ENCODE measurements around the gene THADA.
"Not testable (repeated sequence)": the region's sequence is repeated elsewhere in the genome, so short reads cannot be mapped to it uniquely, and the experiment has no call there.

THADA gene, protein sequence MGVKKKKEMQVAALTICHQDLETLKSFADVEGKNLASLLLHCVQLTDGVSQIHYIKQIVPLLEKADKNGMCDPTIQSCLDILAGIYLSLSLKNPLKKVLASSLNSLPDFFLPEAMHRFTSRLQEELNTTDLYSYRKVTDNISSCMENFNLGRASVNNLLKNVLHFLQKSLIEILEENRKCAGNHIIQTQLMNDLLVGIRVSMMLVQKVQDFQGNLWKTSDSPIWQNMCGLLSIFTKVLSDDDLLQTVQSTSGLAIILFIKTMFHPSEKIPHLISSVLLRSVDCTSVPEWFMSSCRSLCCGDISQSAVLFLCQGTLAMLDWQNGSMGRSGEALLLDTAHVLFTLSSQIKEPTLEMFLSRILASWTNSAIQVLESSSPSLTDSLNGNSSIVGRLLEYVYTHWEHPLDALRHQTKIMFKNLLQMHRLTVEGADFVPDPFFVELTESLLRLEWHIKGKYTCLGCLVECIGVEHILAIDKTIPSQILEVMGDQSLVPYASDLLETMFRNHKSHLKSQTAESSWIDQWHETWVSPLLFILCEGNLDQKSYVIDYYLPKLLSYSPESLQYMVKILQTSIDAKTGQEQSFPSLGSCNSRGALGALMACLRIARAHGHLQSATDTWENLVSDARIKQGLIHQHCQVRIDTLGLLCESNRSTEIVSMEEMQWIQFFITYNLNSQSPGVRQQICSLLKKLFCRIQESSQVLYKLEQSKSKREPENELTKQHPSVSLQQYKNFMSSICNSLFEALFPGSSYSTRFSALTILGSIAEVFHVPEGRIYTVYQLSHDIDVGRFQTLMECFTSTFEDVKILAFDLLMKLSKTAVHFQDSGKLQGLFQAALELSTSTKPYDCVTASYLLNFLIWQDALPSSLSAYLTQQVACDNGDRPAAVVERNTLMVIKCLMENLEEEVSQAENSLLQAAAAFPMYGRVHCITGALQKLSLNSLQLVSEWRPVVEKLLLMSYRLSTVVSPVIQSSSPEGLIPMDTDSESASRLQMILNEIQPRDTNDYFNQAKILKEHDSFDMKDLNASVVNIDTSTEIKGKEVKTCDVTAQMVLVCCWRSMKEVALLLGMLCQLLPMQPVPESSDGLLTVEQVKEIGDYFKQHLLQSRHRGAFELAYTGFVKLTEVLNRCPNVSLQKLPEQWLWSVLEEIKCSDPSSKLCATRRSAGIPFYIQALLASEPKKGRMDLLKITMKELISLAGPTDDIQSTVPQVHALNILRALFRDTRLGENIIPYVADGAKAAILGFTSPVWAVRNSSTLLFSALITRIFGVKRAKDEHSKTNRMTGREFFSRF (N-terminal part only)

DNA sequence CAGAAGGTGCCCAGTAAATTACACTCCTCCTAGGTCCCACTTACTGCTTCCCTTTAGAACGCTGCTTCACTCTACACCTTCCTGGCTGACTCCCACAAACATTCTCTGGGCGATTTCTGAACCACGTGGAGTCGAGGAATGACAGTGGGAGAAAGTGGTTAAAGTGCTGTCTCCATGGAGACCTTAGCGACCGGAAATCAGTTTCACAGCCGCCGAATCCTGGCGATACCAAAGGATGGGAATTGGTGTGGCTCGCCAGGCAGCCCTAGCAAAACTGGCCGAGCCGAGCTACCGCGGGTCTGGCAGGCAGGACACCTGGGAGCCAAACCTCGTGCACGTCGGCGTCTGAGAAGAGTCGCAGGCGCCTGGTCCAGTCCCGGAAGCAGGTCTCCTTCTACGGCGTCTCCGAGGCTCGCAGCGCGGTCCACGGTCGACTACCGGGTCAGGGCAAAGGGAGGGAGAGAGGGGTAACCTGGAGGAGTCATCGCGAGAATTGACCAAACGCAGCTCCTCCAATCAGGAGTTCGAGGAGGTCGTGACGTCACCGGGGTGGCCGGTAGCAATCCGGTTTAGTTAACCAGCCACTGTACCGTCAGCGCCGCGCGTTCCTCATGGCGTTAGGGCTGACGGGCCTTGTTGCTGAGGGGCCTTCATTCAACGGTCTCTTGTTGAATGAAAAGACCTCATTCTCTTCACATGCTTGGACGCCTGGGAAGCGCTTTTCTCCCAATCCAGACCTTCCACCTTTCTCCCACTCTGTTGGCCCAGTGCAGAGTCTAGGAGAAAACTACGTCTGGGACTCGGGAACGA, at the start of gene THADA:
Gene THADA (minus strand): TSS at position 436 of the 810 bp plus-strand sequence. CDS start 3,646 bp downstream, outside the sequence.
- peak; percentile 67 to 99 (median 96) for DNase-seq

DNA sequence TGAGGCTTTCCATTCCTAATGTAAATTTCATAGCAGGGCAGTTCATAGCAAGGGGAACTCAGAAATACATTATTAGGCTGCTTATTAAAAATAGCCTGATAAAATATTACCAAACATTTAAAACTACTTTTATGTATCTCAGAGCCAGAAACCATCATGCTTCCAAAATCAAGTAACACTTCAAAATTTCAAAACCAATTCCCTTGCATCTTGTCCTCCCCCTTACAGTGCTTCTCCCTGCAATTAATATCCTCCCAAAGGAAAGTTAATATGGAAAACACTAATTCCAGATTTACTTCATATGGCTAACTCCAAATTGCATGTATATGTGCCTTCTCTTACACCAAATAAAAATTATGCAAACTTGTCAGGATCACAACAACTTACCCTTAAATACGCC, 47.8 kb upstream of the THADA start:
- no peak for DNase-seq

DNA sequence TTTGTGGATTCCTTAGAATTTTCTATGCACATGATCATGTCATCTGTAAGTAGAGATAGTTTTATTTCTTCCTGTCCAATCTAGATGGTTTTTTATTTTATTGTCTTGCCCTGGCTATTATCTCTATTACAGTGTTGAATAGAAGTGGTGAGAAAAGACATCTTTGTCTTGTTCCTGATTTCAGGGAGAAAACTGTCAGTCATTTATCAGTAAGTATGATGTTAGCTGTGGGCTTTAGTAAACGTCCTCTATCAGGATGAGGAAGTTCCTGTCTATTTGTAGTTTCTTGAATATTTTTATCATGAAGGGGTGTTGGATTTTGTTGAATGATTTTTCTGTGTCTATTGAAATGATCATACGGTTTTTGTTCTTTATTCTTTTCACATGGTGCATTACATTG, 46.5 kb upstream of the THADA start:
- no peak for DNase-seq

DNA sequence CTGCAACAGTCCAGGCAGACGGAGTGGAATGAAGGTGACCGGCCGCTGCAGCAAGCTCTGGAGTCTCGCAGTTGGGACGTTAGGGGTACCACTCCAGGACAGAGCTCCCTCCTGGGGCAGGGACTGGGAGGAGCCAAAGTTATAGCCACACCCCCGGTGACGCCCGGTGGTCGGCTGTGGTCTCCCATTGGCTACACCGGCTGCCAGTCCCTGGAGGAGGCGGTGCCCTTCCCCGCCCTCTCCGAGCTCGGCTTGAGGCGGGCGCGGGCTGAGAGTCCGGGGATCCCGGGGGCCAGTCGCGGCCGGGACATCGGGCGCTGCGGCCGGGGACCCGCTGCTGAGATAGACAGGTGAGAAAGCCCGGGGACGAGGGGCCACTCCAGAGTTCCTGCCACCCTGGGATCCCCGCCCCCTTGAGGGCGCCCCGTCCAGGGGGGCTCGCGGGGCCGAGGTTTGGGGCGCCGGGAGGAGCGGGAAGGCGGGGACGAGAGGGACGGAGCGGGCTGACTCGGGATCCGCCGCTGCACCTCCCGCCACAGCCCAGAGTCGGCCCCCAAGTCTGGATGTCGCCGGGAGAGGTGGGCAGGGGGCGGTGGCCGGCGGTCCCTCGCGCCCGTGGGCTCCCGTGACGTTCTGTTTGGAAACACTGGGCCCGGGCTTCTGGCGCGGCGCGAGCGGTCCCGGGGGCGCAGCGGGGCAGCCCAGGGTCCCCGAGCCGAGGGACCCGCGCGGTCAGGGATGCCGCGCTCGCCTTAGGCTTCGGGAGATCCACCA, 41.4 kb upstream of the THADA start, which contains the start of gene PLEKHH2:
Gene PLEKHH2 (plus strand): TSS at position 231 of the 774 bp plus-strand sequence. CDS start 7,414 bp downstream, outside the sequence.
- DNase-seq: peak; percentile 18 to 91 (median 76)

DNA sequence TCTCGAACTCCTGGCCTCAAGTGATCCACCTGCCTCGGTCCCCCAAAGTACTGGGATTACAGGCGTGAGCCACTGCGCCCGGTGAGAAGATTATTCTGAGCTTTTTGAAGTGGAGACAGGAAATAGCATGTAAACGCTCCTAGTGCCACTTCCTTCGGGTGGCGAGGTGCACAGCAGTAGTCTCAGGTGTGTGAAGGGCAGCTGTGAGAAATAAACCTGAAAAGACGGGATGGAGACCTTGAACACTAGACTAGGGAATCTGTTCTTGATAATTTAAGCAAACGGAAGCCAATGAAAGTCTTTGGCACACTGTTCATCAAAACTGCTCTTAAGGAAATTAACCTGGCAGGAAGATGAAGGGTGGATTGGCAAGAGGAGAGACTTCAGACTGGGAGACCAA, 40.8 kb upstream of the THADA start:
- DNase-seq: no peak

DNA sequence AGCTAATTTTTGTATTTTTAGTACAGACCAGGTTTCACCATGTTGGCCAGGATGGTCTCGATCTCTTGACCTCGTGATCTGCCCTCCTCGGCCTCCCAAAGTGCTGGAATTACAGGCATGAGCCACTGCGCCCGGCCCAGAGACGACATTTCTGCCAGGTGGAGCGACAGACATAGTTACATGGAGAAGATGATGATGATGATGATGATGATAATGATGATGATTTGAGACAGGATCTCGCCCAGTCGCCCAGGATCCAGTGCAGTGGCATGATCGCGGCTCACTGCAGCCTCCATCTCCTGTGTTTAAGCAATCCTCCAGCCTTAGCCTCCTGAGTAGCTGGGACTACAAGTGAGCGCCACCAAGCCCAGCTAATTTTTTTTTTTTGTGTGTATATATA, 40.3 kb upstream of the THADA start:
- DNase-seq: not testable (repeated sequence)

DNA sequence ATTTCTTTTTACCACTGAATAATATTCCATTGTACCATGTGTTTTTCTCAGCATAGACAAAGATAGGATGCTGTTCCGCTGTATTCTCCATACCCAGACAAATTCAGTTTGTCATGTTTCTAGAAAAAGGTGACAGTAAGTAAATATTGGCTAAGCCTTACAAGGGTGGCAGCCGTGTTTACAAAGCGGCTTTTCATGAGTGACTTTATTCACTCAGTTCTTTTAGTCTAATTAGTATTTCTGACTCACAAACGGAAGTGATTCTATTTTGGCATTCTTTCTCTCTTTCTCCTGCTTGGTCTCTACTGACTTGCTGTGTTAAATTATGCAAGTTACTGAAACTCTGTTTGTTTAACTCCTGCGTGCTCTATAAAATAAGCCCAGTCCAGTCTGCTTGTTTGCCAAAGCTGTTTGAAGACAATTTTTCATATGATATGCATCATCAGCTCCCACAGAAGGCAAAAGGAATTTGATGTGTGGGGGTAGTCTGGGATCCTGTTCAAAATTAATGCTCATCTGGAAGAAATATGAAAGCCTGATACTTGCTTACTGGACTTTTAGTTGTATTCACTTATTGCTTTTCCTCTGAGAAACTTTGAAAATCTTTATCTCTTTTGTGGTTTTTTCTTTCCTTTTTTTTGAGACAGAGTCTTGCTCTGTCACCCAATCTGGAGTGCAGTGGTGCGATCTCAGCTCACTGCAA, 38.9 kb upstream of the THADA start:
- peak in 1 of 56 donors; percentile 34 for DNase-seq

DNA sequence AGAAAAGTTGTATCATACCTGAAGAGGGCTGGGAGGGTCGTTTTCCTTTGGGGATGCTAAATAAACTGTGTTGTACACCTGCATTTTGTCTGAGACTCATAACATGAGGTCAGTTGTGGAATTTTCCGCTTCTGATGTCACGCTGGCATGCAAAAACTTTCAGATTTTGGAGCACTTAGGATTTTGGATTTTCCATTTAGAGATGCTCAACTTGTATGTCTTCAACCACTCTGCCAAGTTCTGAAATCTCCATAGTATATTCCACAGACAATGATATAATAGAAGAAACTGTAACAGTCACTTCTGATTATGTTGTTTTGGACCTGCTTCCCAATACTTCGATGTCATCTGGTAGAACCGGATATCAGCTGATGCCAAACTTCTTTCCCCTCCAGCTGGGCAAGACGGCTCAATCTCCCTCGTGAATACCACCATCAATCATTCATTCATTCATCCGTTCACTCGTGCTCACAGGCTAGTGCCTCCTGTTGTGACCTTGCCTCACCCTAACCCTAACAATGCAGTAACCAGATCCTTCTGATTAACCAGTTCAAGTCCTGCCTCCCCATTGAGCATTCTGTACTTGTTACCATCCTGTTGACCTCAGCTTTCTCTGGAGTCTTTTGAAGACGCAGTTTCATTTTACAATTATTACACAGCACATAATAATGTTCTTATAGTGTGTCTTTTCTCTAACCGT, 35.9 kb upstream of the THADA start:
- no peak for DNase-seq

DNA sequence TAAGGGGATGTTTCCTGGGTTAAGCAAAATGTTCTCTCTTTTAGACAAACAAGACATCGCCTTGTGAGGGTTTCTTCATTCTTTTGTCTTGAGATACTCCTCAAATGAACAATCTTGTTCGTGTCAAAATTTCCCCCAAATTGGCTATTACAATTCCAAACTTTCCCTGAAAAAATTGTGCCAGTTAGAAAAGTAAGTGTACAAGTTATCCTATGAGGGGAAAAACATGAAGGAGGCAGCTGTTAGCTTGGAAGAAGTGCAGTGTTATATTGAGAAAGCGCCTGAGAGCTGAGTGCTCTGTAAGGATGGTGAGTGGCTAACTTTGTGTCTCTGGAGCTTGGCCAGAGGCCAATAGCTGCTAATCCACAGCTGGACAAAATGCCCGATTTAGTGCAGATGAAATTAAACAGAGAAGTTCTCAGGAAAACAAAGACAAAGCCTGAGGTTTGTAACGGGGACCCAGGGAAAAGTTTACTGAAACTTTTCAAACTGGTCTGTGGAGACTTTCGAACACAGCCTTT, 27.2 kb upstream of the THADA start:
- peak in 3 of 56 donors; percentile 6 to 33 (median 17) for DNase-seq

DNA sequence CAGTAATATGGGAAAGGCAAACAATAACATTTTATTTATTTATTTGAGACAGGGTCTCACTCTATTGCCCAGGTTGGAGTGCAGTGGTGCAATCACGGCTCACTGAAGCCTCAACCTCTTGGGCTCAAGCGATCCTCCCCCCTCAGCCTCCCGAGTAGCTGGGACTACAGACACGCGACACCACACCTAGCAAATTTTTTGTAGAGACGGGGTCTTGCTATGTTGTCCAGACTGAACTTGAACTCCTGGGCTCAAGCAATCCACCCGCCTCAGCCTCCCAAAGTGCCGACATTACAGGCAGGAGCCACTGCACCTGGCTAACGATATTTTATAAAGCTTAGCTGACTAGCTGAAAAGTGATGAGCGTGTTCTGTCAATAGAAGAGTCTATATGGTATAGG, 23.7 kb upstream of the THADA start:
- no peak for DNase-seq

DNA sequence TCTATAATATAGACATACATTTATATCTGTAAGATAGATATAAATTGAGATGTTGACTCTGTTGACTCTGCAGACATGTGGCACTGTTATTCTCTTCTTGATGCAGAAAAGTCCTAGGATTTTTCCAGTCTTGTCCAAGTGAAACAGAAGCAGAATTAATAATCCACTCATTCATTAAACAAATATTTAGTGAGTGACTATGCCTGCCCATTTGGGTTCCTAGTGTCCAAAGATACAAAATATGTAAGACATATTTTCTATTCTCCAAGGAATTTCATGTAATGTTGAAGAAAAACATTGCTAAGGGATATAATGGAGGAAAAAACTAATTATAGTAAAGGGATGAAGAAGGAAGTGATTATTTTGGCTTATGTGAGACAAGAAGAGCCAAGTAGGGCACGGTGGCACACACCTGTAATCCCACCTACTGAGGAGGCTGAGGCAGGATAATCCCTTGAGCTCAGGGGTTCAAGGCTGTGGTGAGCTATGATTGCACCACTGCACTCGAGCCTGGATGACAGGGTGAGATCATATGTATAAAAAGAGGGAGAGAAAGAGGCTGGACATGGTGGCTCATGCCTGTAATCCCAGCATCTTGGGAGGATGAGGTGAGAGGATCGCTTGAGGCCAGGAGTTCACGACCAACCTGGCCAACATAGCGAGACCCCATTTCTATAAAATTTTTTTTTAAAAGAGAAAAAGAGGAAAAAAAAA, 21.3 kb upstream of the THADA start:
- no peak for DNase-seq

DNA sequence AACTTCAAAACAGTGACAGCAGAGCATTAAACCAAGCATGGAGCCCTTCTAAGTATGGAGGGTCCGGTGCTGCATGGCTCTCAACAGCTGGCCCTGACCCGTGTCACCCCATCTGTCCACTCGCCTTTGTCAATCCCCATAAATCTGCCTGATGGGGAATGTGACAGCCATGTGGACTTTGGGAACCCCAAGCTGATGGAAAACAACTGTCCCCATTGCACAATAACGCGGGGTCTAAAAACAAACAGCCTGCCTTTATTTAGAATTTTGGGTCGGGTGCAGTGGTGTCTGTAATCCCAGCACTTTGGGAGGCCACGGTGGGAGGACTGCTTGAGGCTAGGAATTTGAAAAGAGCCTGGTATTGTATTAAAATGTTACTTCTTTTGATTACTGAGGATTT, 17.1 kb upstream of the THADA start:
- DNase-seq: no peak

DNA sequence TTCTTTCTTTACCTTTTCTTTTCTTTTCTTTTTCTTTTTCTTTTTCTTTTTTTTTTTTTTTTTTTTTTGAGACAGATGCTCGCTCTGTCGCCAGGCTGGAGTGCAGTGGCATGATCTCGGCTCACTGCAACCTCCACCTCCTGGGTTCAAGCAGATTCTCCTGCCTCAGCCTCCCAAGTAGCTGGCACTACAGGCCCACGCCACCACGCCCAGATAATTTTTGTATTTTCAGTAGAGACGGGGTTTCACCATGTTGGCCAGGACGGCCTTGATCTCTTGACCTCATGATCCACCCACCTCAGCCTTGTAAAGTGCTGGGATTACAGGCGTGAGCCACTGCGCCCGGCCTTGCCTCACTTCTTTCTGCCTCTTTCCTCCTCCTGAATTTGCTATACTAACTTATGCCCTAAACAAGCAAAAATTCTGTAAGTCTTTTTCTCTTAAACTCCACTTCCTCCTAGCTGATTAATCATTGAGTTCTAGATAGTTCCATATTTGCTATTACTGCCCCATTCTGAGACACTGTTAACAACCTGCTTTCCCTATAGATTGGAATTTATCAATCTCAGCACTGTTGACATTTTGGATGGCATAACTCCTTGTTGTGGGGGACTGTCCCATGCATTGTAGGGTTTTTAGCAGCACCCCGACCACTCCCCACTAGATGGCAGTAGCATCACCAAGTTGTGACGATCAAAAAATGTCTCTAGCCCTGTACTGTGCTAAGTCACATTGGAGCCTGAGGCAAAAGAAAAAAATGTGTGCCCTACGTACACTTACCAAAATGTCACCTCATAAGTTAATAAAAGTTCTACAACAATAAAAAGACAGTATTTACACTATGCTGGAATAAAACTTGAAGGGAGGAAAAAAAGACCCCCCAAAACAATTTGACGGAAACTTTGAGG, 16.4 kb upstream of the THADA start:
- DNase-seq: peak in 46 of 56 donors; percentile 2 to 86 (median 36)

DNA sequence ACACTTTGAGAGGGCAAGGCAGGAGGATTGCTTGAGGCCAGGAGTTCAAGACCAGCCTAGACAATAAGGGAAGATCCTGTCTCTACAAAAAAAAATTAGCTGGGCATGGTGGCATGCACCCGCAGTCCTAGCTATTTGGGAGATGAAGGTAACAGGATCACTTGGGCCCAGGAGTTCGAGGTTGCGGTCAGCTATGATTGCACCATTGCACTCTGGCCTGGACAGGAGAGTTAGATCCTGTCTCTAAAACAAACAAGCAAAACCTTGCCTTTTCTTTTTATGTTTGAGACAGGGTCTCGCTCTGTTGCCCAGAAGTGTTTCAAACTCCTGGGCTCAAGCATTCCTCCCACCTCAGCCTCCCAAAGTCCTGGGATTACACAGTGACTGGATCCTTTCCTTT, 14.5 kb upstream of the THADA start:
- no peak for DNase-seq

DNA sequence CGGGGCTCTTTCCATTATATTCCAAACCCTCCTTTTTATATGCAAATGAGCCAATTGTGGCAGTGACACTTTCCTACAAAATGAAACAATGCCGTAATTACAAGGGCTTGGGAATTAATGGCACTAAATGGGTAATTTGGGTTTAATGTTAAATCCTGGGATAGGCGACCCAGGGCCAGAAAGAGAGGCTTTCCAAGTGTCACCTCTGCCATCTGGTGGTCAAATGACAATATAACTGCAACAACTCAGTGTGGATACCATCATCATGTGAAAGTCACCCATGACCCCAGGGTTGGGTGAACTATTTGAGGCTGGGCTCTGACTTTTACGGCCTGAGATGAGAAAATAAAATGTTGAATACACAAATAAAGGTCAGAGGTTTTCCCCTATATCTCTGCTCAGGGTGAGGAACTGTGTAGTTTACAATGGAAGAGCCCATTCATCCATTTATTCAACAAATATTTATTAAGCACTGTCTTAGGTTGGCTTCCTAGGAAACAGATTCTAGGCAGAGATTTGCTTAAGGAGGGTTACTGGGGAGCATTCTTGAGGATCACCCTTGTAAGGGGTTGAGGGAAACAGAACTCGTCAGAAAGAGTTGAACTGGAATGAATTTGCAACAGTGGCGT, 13.6 kb upstream of the THADA start:
- DNase-seq: peak in 20 of 56 donors; percentile 1 to 36 (median 10)

DNA sequence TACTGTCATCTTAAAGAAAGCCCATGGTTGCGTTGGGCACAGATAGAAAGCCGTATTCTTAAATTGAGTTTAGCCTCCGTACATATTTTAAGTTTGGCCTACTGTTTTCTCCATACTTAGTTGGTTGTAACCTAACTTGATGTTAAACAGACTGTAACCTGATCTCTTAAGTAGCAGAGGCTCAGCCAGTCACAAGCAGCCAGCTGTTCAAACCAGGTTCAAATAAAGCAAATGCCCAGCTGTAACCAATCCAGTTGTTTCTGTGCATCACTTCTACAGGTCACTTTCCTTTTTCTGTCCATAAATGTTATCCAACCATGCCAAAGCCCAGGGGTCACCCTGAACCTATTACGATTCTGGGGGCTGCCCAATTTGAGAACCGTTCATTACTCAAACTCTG, 10.0 kb upstream of the THADA start:
- DNase-seq: no peak

Measured in nucleus accumbens (tissue), 56 donors.